GM23338 (cell line): ENCODE data around the gene NF1. TPM values are rescaled to one million over a fixed set of nuclear protein-coding genes. Genes with fewer than 3 reads are reported as not detected.

ENCODE experiments used
- ATAC-seq: fragments of 200-7000 bp; cut with Tn5 transposase; 3 replicates; pipeline ENCODE4 v1.9.1; 2020
- DNase-seq: peaks from one replicate; pipeline ENCODE4 v3.0.0-alpha.2; 2015; ENCODE audit warnings: low spot score
- H2AFZ ChIP-seq: fragments of 200-600 bp; sonication (generic); 2 replicates; pipeline ENCODE4 v1.8.0; 2016; ENCODE audit warnings: antibody characterized with exemption, mild to moderate bottlenecking, moderate library complexity
- H3F3A ChIP-seq: fragments of 200-600 bp; sonication (generic); replicated peaks from 2 replicates; pipeline ENCODE4 v1.8.0; 2017; ENCODE audit warnings: antibody characterized with exemption, mixed run types, low read depth
- H3K27ac ChIP-seq: fragments of 200-600 bp; sonication (generic); 2 replicates; pipeline ENCODE4 v1.6.1; 2016; ENCODE audit warnings: low read depth
- H3K27me3 ChIP-seq: fragments of 200-600 bp; sonication (generic); 2 replicates; pipeline ENCODE4 v1.8.0; 2016; ENCODE audit warnings: mild to moderate bottlenecking, mixed run types, moderate library complexity; ENCODE audit not compliant: insufficient read depth
- H3K36me3 ChIP-seq: fragments of 200-600 bp; sonication (generic); 2 replicates; pipeline ENCODE4 v1.8.0; 2016; ENCODE audit warnings: mild to moderate bottlenecking; ENCODE audit not compliant: insufficient read depth
- H3K4me1 ChIP-seq: fragments of 200-600 bp; sonication (generic); 2 replicates; pipeline ENCODE4 v1.8.0; 2016; ENCODE audit warnings: mild to moderate bottlenecking, moderate library complexity; ENCODE audit not compliant: insufficient read depth
- H3K4me2 ChIP-seq: fragments of 200-600 bp; sonication (generic); 2 replicates; pipeline ENCODE4 v1.7.1; 2017; ENCODE audit warnings: mixed run types
- H3K4me3 ChIP-seq: fragments of 200-600 bp; sonication (generic); 2 replicates; pipeline ENCODE4 v1.6.1; 2016; ENCODE audit warnings: mixed run types
- H3K79me2 ChIP-seq: fragments of 200-600 bp; sonication (generic); replicated peaks from 2 replicates; pipeline ENCODE4 v1.8.0; 2017; ENCODE audit warnings: mild to moderate bottlenecking; ENCODE audit not compliant: insufficient read depth
- H3K9me2 ChIP-seq: fragments of 200-600 bp; sonication (generic); 2 replicates; pipeline ENCODE4 v1.8.0; 2017; ENCODE audit not compliant: insufficient read depth
- H4K20me1 ChIP-seq: fragments of 200-600 bp; sonication (generic); replicated peaks from 2 replicates; pipeline ENCODE4 v1.8.0; 2017; ENCODE audit warnings: mild to moderate bottlenecking; ENCODE audit not compliant: insufficient read depth
- H3K27ac Mint-ChIP-seq: 2 replicates; pipeline ENCODE4 v1.8.0; 2020; ENCODE audit warnings: inconsistent platforms, mild to moderate bottlenecking, moderate library complexity, mixed read lengths
- H3K27me3 Mint-ChIP-seq: 3 replicates; pipeline ENCODE4 v1.8.0; 2022; ENCODE audit warnings: low read depth, mild to moderate bottlenecking, moderate library complexity, mixed read lengths, inconsistent platforms; ENCODE audit not compliant: insufficient read depth, poor library complexity
- H3K36me3 Mint-ChIP-seq: 3 replicates; pipeline ENCODE4 v1.8.0; 2021; ENCODE audit warnings: low read depth, mild to moderate bottlenecking, inconsistent platforms, moderate library complexity, mixed read lengths
- H3K4me1 Mint-ChIP-seq: 3 replicates; pipeline ENCODE4 v1.8.0; 2020; ENCODE audit warnings: mild to moderate bottlenecking, inconsistent platforms, mixed read lengths
- H3K4me3 Mint-ChIP-seq: 3 replicates; pipeline ENCODE4 v1.8.0; 2021; ENCODE audit warnings: moderate library complexity, mild to moderate bottlenecking, inconsistent platforms, mixed read lengths
- H3K9me3 Mint-ChIP-seq: 3 replicates; pipeline ENCODE4 v1.8.0; 2020; ENCODE audit warnings: moderate library complexity, mild to moderate bottlenecking, inconsistent platforms, mixed read lengths
- CREB1 ChIP-seq: fragments of 250-450 bp; sonication (Bioruptor Pico); IDR thresholded peaks from 2 replicates; pipeline ENCODE4 v1.5.0; 2020; ENCODE audit warnings: low read depth, mild to moderate bottlenecking, moderate library complexity
- CTCF ChIP-seq, 2 experiments: fragments of 200-600 bp in 1 of 2; sonication (generic) in 1 of 2; conservative IDR thresholded peaks; 2 replicates each; pipeline versions ENCODE4 v1.5.1 to v1.6.1; 2016 to 2017; ENCODE audit warnings: antibody characterized with exemption in 2 of 2, low read depth in 2 of 2, mild to moderate bottlenecking in 2 of 2, moderate library complexity in 1 of 2
- ETS1 ChIP-seq: IDR thresholded peaks from 2 replicates; pipeline ENCODE4 v1.6.1; 2016; ENCODE audit warnings: antibody characterized with exemption
- EZH2 ChIP-seq: fragments of 200-600 bp; sonication (generic); IDR thresholded peaks from one replicate; pipeline ENCODE4 v1.8.0; 2017; ENCODE audit warnings: antibody characterized with exemption, mild to moderate bottlenecking, low read depth; ENCODE audit not compliant: unreplicated experiment
- EZH2phosphoT487 ChIP-seq: fragments of 200-600 bp; sonication (generic); IDR thresholded peaks from one replicate; pipeline ENCODE4 v1.8.1; 2018; ENCODE audit warnings: antibody characterized with exemption; ENCODE audit not compliant: unreplicated experiment
- JUNB ChIP-seq: IDR thresholded peaks from one replicate; pipeline ENCODE4 v1.6.1; 2016; ENCODE audit warnings: antibody characterized with exemption; ENCODE audit not compliant: unreplicated experiment
- NANOG ChIP-seq: IDR thresholded peaks from 2 replicates; pipeline ENCODE4 v1.6.1; 2016; ENCODE audit warnings: antibody characterized with exemption, borderline replicate concordance
- POLR2AphosphoS5 ChIP-seq: IDR thresholded peaks from 2 replicates; pipeline ENCODE4 v1.6.1; 2016; ENCODE audit warnings: antibody characterized with exemption, low read depth
- REST ChIP-seq: IDR thresholded peaks from one replicate; pipeline ENCODE4 v1.6.1; 2018; ENCODE audit warnings: antibody characterized with exemption; ENCODE audit not compliant: unreplicated experiment
- STAT1 ChIP-seq: IDR thresholded peaks from one replicate; pipeline ENCODE4 v1.6.1; 2016; ENCODE audit warnings: antibody characterized with exemption; ENCODE audit not compliant: unreplicated experiment
- ZNF114 ChIP-seq: fragments of 250-450 bp; sonication (Bioruptor Pico); IDR thresholded peaks from 2 replicates; pipeline ENCODE4 v1.5.0; 2020; ENCODE audit warnings: mild to moderate bottlenecking, moderate library complexity
- ZNF331 ChIP-seq: fragments of 250-450 bp; sonication (Bioruptor Pico); IDR thresholded peaks from 2 replicates; pipeline ENCODE4 v1.5.0; 2020; ENCODE audit warnings: low read depth, mild to moderate bottlenecking, moderate library complexity
- ZNF462 ChIP-seq: fragments of 250-450 bp; sonication (Bioruptor Pico); IDR thresholded peaks from 2 replicates; pipeline ENCODE4 v1.5.0; 2020; ENCODE audit warnings: mild to moderate bottlenecking, moderate library complexity
- polyA plus RNA-seq: library from polyadenylated mRNA; unstranded; fragments of >200 nt; fragmentation: Nextera tagmentation; extraction: Ambion mirVana; gene quantifications from 2 replicates; pipeline ENCODE4 v1.2.1, GENCODE V29; 2016
- total RNA-seq: library from RNA; depleted of rRNA; stranded (reverse); fragments of >200 nt; shearing (Covaris generic); gene quantifications from 2 replicates; pipeline ENCODE4 v1.2.3, GENCODE V29; 2014

The NF1 gene
- total and polyA plus RNA-seq, 2 experiments from 2014 or later = 16.3 to 49.7 TPM

GRCh38 chr17:31318298-31318801, 223.6 kb downstream of the NF1 start:
- Histone ChIP-seq H3K36me3 (no peaks in the 10 kb centered on the region), H3K79me2 (no peaks in the 10 kb centered on the region), H3K4me1 (peaks cover 17% of the 10 kb centered on the region; the same call in 1 of the 2 replicates), H3F3A (no peaks in the 10 kb centered on the region), H4K20me1 (no peaks in the 10 kb centered on the region), H3K4me3 (no peak overlapping the region), H3K4me2 (no peak overlapping the region), H3K9me2 (no peaks in the 10 kb centered on the region), H3K27ac (0 out of 2 replicates have a peak overlapping the region, but pooled peaks have one; percentile 2), H3K27me3 (no peaks in the 10 kb centered on the region), H2AFZ (no peak overlapping the region)
- ATAC-seq = peak; percentile 72
- Mint-ChIP-seq H3K4me3 (no peak overlapping the region), H3K27me3 (no peaks in the 10 kb centered on the region), H3K9me3 (no peaks in the 10 kb centered on the region), H3K27ac (peak overlapping the region; percentile 57), H3K4me1 (peaks cover 12% of the 10 kb centered on the region; the same call in 2 of the 3 replicates), H3K36me3 (no peaks in the 10 kb centered on the region)
- no peak for TF ChIP-seq REST
- no peak for TF ChIP-seq ETS1
- TF ChIP-seq JUNB = no peak
- no peak for TF ChIP-seq POLR2AphosphoS5
- no peak for TF ChIP-seq EZH2phosphoT487
- TF ChIP-seq ZNF114 (CRISPR knock-in tag) = no peak
- no peak for TF ChIP-seq CTCF (conservative IDR thresholded peaks at IDR 0.05; ENCODE audit: low read depth in 2 of 2)
- TF ChIP-seq ZNF462 = no peak
- no peak for TF ChIP-seq STAT1
- TF ChIP-seq EZH2 = no peak
- no peak for TF ChIP-seq CREB1 (CRISPR knock-in tag)
- TF ChIP-seq ZNF331 (CRISPR knock-in tag) = no peak
- no peak for TF ChIP-seq NANOG
- DNase-seq = peak; percentile 29
